GM12878 (cell line): ENCODE results near the gene TTF2. TPM values are rescaled to one million over a fixed set of nuclear protein-coding genes. Genes with fewer than 3 reads are reported as not detected.

Experiments used
- ATAC-seq: fragments of 200-7000 bp; cut with Tn5 transposase; 3 replicates; pipeline ENCODE4 v1.9.1; 2020; ENCODE audit warnings: mild to moderate bottlenecking, moderate library complexity
- BruUV-seq: library from RNA; stranded (reverse); fragments of 400-500 nt; replicated peaks from 2 replicates; lab custom pipeline; 2021; lab: Mats Ljungman, UMichigan
- CTCF ChIA-PET: fragments of 300-600 bp; sonication (Branson Sonifier 250); formaldehyde crosslinking; extraction: SDS; loops from one replicate; lab custom pipeline; 2021; ENCODE audit warnings: inconsistent platforms; lab: Yijun Ruan, JAX
- POLR2A ChIA-PET: fragments of 350-600 bp; formaldehyde crosslinking; extraction: SDS; loops from one replicate; lab custom pipeline; 2021; ENCODE audit warnings: inconsistent platforms; lab: Charles Lee
- RAD21 ChIA-PET: fragments of 300-600 bp; sonication (Branson Sonifier 250); formaldehyde crosslinking; loops from one replicate; lab custom pipeline; 2023; ENCODE audit warnings: antibody characterized with exemption; ENCODE audit not compliant: unreplicated experiment; lab: Charles Lee
- SMC1A ChIA-PET: fragments of 300-600 bp; sonication (Branson Sonifier 250); formaldehyde crosslinking; loops from one replicate; lab custom pipeline; 2023; ENCODE audit not compliant: unreplicated experiment, uncharacterized antibody; lab: Charles Lee
- DNase-seq: peaks from one replicate; pipeline ENCODE4 v3.0.0-alpha.2; 2011; ENCODE audit warnings: low read depth, low spot score
- FAIRE-seq: peaks from 3 replicates; lab custom pipeline; 2011; peaks lifted over from hg19 to GRCh38; lab: Jason Lieb, UNC
- H2AFZ ChIP-seq: 2 replicates; pipeline ENCODE4 v1.6.0; 2011; ENCODE audit warnings: low read depth, low read length, control low read depth; ENCODE audit not compliant: control insufficient read depth
- H3K27ac ChIP-seq: 2 replicates; pipeline ENCODE4 v1.5.1; 2011; ENCODE audit warnings: control low read depth; ENCODE audit not compliant: control insufficient read depth, insufficient read depth
- H3K27me3 ChIP-seq, 2 experiments: replicated peaks in 1 of 2; 2 replicates each; pipeline versions ENCODE4 v1.6.0 to v1.6.1; 2011; ENCODE audit warnings: low read length in 1 of 2; ENCODE audit not compliant: control insufficient read depth in 2 of 2, insufficient read depth in 2 of 2
- H3K36me3 ChIP-seq, 2 experiments: 2 replicates each; pipeline ENCODE4 v1.5.1; 2011; ENCODE audit warnings: low read length in 1 of 2; ENCODE audit not compliant: control insufficient read depth in 2 of 2, insufficient read depth in 2 of 2
- H3K4me1 ChIP-seq: 2 replicates; pipeline ENCODE4 v1.6.1; 2011; ENCODE audit warnings: mild to moderate bottlenecking, low read length, moderate library complexity, mixed read lengths; ENCODE audit not compliant: control insufficient read depth, insufficient read depth
- H3K4me2 ChIP-seq: 2 replicates; pipeline ENCODE4 v1.6.0; 2011; ENCODE audit warnings: control low read depth; ENCODE audit not compliant: control insufficient read depth, insufficient read depth
- H3K4me3 ChIP-seq: fragments of 200-600 bp; sonication (generic); 2 replicates; pipeline ENCODE4 v1.5.1; 2016
- H3K79me2 ChIP-seq: 2 replicates; pipeline ENCODE4 v1.6.0; 2011; ENCODE audit warnings: low read length; ENCODE audit not compliant: control insufficient read depth, insufficient read depth
- H3K9ac ChIP-seq: 2 replicates; pipeline ENCODE4 v1.8.0; 2011; ENCODE audit warnings: low read length, control low read depth, mixed read lengths; ENCODE audit not compliant: control insufficient read depth, insufficient read depth
- H3K9me3 ChIP-seq: replicated peaks from 3 replicates; pipeline ENCODE4 v1.5.1; 2011; ENCODE audit warnings: mild to moderate bottlenecking, low read length; ENCODE audit not compliant: control insufficient read depth, insufficient read depth
- H4K20me1 ChIP-seq: 2 replicates; pipeline ENCODE4 v1.6.0; 2011; ENCODE audit not compliant: control insufficient read depth, insufficient read depth
- BACH1 ChIP-seq: fragments of 450-650 bp; IDR thresholded peaks from 2 replicates; pipeline ENCODE4 v1.6.1; 2017; ENCODE audit warnings: mild to moderate bottlenecking, borderline replicate concordance
- BCL11A ChIP-seq: IDR thresholded peaks from 2 replicates; pipeline ENCODE4 v1.6.1; 2011; ENCODE audit warnings: low read depth, low read length
- CREM ChIP-seq: IDR thresholded peaks from 2 replicates; pipeline ENCODE4 v1.6.1; 2014; ENCODE audit warnings: antibody characterized with exemption, low read depth
- FOS ChIP-seq: IDR thresholded peaks from 3 replicates; pipeline ENCODE4 v1.6.1; 2011; ENCODE audit warnings: borderline replicate concordance; ENCODE audit not compliant: insufficient read length; ENCODE audit errors: extremely low read depth
- GABPA ChIP-seq: IDR thresholded peaks from 2 replicates; pipeline ENCODE4 v1.6.1; 2014; ENCODE audit warnings: antibody characterized with exemption, low read depth, mild to moderate bottlenecking, inconsistent platforms
- HDGF ChIP-seq: fragments of 450-650 bp; IDR thresholded peaks from 2 replicates; pipeline ENCODE4 v1.6.1; 2016; ENCODE audit warnings: antibody characterized with exemption
- MEF2B ChIP-seq: fragments of 450-650 bp; IDR thresholded peaks from 2 replicates; pipeline ENCODE4 v1.6.1; 2018; ENCODE audit warnings: mild to moderate bottlenecking, moderate library complexity; ENCODE audit not compliant: partially characterized antibody, poor library complexity, severe bottlenecking
- MYB ChIP-seq: fragments of 150-350 bp; IDR thresholded peaks from 2 replicates; pipeline ENCODE4 v1.6.1; 2014; ENCODE audit warnings: mild to moderate bottlenecking, low read depth, low read length, borderline replicate concordance
- NFIC ChIP-seq: IDR thresholded peaks from 2 replicates; pipeline ENCODE4 v1.6.1; 2012; ENCODE audit warnings: low read depth, mild to moderate bottlenecking, inconsistent platforms, low read length, moderate library complexity
- POLR2A ChIP-seq: IDR thresholded peaks from 2 replicates; pipeline ENCODE4 v1.6.1; 2011; ENCODE audit warnings: low read depth, mild to moderate bottlenecking, low read length
- STAT1 ChIP-seq: fragments of 450-650 bp; conservative IDR thresholded peaks from 2 replicates; pipeline ENCODE4 v1.6.1; 2014; ENCODE audit warnings: antibody characterized with exemption, mild to moderate bottlenecking
- TAF1 ChIP-seq: IDR thresholded peaks from 2 replicates; pipeline ENCODE4 v1.6.1; 2011; ENCODE audit warnings: mild to moderate bottlenecking, low read depth, low read length, borderline replicate concordance
- WGBS: methylation state at CpG from one replicate; pipeline ENCODE4 v1.1.6; 2016; ENCODE audit warnings: low lambda C conversion rate; ENCODE audit not compliant: insufficient replicate concordance, insufficient coverage; ENCODE audit errors: missing lambda C conversion rate; 5-methylcytosine and 5-hydroxymethylcytosine counted together
- in situ Hi-C: fragments of 300-500 bp; cut with MboI; formaldehyde crosslinking; loops from 9 replicates; pipeline ENCODE4 v1.14.3; 2018; ENCODE audit warnings: mixed read lengths
- intact Hi-C: fragments of 100-400 bp; cut with micrococcal nuclease; formaldehyde crosslinking; loops from one replicate; pipeline ENCODE4 v1.14.2; 2022; ENCODE audit not compliant: unreplicated experiment
- polyA plus RNA-seq, 11 experiments: library from polyadenylated mRNA; depleted of rRNA in 4 of 11; unstranded in 6 of 11; stranded (reverse) in 5 of 11; fragments of >200 nt; fragmentation: Nextera tagmentation in 4 of 11; fragmentation: Illumina TruSeq in 1 of 11; extraction: Ambion mirVana in 4 of 11; extraction: Trizol in 1 of 11; gene quantifications; 1 replicate in 1 of 11; 2 replicates in 10 of 11; pipeline versions ENCODE4 v1.2.1 to v1.2.3, GENCODE V29; 2011 to 2016; ENCODE audit warnings: inconsistent platforms in 2 of 11, missing spikeins in 2 of 11, low read depth in 1 of 11
- total RNA-seq, 4 experiments: library from RNA; depleted of rRNA in 3 of 4; stranded (reverse); fragments of >200 nt in 3 of 4; fragmentation: Illumina TruSeq in 1 of 4; extraction: Trizol in 1 of 4; gene quantifications; 2 replicates each; pipeline versions ENCODE4 v1.2.1 to v1.2.3, GENCODE V29; 2013 to 2021
- TF ChIP-seq, protein P1 (sequence below): fragments of 450-650 bp; conservative IDR thresholded peaks from 2 replicates; pipeline ENCODE4 v1.6.1; 2017; ENCODE audit warnings: mild to moderate bottlenecking, moderate library complexity
- TF ChIP-seq, protein P2 (sequence below): IDR thresholded peaks from 2 replicates; pipeline ENCODE4 v1.6.1; 2012; ENCODE audit warnings: low read depth, low read length, improper control_type of control experiment
- TF ChIP-seq, protein P3 (sequence below): fragments of 450-650 bp; IDR thresholded peaks from 2 replicates; pipeline ENCODE4 v1.6.1; 2017; ENCODE audit warnings: antibody characterized with exemption, mild to moderate bottlenecking, moderate library complexity
- TF ChIP-seq, protein P4 (sequence below): IDR thresholded peaks from 2 replicates; pipeline ENCODE4 v1.6.1; 2011; ENCODE audit warnings: low read depth, low read length, improper control_type of control experiment, borderline replicate concordance
- TF ChIP-seq, protein P5 (sequence below): fragments of 450-650 bp; IDR thresholded peaks from 2 replicates; pipeline ENCODE4 v1.6.1; 2017; ENCODE audit warnings: mild to moderate bottlenecking

Gene TTF2
- total and polyA plus RNA-seq, 10 of the 15 experiments (the other 5 are each of a cell fraction or from before 2014, with no cell fraction given) = 17.7 to 134 (median 78.2) TPM

DNA sequence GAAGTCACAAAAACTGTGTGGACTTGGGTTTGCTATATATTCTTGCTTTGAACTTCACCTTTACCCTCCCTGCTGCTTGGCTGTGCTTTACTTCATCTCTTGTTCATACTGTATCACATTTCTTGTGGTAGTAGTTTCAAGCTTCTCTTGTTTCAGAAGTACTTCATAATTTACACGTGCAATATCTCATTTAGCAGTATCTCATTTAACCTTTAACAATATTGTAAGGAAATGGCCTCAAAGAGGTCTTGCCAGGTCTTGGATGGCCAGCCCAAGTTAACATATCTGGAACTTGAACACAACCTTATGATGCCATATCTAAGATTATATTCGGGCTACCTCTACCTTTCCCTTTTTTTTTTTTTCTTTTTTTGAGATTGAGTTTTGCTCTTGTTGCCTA is 63.1 kb downstream of the TTF2 start:
- ChIA-PET CTCF (interaction anchor here (1.2 to 1.7 kb wide), 6 partner anchors 9 to 106 kb away, joined by 3 to 11 read pairs (median 4); no protein-coding TSS in a partner anchor), POLR2A (interaction anchor here (0.7 kb wide), 1 partner anchor 9 kb away, joined by 5 read pairs; no protein-coding TSS in a partner anchor), SMC1A (no interaction called here), RAD21 (no interaction called here)
- Histone ChIP-seq H3K36me3 (no peaks in the 10 kb centered on the region), H3K27ac (no peak overlapping the region), H3K9ac (no peak overlapping the region), H3K79me2 (no peaks in the 10 kb centered on the region), H3K27me3 (peaks cover 0 to 3% of the 10 kb centered on the region in 2 experiments; a peak in 2 of 4 replicates), H3K4me1 (no peaks in the 10 kb centered on the region), H2AFZ (no peak overlapping the region), H3K9me3 (no peaks in the 10 kb centered on the region), H3K4me2 (no peak overlapping the region), H3K4me3 (no peak overlapping the region), H4K20me1 (no peaks in the 10 kb centered on the region)
- ATAC-seq (no peak), DNase-seq (no peak), FAIRE-seq (no peak)
- no TSS peak for BruUV-seq
- intact Hi-C loops = no loop called here
- 100% methylated on average over 2 of the region's 2 CpGs for WGBS
- in situ Hi-C loops = no loop called here
- TF ChIP-seq, protein P1, sequence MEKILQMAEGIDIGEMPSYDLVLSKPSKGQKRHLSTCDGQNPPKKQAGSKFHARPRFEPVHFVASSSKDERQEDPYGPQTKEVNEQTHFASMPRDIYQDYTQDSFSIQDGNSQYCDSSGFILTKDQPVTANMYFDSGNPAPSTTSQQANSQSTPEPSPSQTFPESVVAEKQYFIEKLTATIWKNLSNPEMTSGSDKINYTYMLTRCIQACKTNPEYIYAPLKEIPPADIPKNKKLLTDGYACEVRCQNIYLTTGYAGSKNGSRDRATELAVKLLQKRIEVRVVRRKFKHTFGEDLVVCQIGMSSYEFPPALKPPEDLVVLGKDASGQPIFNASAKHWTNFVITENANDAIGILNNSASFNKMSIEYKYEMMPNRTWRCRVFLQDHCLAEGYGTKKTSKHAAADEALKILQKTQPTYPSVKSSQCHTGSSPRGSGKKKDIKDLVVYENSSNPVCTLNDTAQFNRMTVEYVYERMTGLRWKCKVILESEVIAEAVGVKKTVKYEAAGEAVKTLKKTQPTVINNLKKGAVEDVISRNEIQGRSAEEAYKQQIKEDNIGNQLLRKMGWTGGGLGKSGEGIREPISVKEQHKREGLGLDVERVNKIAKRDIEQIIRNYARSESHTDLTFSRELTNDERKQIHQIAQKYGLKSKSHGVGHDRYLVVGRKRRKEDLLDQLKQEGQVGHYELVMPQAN = no peak
- TF ChIP-seq MEF2B (no peak), BACH1 (no peak), CREM (no peak), GABPA (no peak), STAT1 (no peak), HDGF (no peak), MYB (no peak), FOS (no peak), NFIC (no peak), POLR2A (no peak), BCL11A (no peak), TAF1 (no peak)
- TF ChIP-seq, protein P2, sequence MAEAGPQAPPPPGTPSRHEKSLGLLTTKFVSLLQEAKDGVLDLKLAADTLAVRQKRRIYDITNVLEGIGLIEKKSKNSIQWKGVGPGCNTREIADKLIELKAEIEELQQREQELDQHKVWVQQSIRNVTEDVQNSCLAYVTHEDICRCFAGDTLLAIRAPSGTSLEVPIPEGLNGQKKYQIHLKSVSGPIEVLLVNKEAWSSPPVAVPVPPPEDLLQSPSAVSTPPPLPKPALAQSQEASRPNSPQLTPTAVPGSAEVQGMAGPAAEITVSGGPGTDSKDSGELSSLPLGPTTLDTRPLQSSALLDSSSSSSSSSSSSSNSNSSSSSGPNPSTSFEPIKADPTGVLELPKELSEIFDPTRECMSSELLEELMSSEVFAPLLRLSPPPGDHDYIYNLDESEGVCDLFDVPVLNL = no peak
- TF ChIP-seq, protein P3, sequence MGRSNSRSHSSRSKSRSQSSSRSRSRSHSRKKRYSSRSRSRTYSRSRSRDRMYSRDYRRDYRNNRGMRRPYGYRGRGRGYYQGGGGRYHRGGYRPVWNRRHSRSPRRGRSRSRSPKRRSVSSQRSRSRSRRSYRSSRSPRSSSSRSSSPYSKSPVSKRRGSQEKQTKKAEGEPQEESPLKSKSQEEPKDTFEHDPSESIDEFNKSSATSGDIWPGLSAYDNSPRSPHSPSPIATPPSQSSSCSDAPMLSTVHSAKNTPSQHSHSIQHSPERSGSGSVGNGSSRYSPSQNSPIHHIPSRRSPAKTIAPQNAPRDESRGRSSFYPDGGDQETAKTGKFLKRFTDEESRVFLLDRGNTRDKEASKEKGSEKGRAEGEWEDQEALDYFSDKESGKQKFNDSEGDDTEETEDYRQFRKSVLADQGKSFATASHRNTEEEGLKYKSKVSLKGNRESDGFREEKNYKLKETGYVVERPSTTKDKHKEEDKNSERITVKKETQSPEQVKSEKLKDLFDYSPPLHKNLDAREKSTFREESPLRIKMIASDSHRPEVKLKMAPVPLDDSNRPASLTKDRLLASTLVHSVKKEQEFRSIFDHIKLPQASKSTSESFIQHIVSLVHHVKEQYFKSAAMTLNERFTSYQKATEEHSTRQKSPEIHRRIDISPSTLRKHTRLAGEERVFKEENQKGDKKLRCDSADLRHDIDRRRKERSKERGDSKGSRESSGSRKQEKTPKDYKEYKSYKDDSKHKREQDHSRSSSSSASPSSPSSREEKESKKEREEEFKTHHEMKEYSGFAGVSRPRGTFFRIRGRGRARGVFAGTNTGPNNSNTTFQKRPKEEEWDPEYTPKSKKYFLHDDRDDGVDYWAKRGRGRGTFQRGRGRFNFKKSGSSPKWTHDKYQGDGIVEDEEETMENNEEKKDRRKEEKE = no peak
- TF ChIP-seq, protein P4, sequence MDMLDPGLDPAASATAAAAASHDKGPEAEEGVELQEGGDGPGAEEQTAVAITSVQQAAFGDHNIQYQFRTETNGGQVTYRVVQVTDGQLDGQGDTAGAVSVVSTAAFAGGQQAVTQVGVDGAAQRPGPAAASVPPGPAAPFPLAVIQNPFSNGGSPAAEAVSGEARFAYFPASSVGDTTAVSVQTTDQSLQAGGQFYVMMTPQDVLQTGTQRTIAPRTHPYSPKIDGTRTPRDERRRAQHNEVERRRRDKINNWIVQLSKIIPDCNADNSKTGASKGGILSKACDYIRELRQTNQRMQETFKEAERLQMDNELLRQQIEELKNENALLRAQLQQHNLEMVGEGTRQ = no peak
- TF ChIP-seq, protein P5, sequence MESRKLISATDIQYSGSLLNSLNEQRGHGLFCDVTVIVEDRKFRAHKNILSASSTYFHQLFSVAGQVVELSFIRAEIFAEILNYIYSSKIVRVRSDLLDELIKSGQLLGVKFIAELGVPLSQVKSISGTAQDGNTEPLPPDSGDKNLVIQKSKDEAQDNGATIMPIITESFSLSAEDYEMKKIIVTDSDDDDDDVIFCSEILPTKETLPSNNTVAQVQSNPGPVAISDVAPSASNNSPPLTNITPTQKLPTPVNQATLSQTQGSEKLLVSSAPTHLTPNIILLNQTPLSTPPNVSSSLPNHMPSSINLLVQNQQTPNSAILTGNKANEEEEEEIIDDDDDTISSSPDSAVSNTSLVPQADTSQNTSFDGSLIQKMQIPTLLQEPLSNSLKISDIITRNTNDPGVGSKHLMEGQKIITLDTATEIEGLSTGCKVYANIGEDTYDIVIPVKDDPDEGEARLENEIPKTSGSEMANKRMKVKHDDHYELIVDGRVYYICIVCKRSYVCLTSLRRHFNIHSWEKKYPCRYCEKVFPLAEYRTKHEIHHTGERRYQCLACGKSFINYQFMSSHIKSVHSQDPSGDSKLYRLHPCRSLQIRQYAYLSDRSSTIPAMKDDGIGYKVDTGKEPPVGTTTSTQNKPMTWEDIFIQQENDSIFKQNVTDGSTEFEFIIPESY = no peak
